IPS DF 19.7 (cell line): Measurements from ENCODE around the gene NEDD9.

Experiments used
- DNase-seq: peaks from one replicate; pipeline ENCODE4 v3.0.0-alpha.2; 2013; ENCODE audit warnings: low read depth, low spot score

The NEDD9 gene

GRCh38 chr6:11181478-11182136, 50.9 kb downstream of the NEDD9 start:
- no peak for DNase-seq

GRCh38 chr6:11179419-11180202, 52.9 kb downstream of the NEDD9 start:
- no peak for DNase-seq

GRCh38 chr6:11179088-11179418, 53.4 kb downstream of the NEDD9 start:
- no peak for DNase-seq

- no peak for DNase-seq
Measured at GRCh38 chr6:11177271-11177670, 55.2 kb downstream of the NEDD9 start.

- DNase-seq: no peak
Measured at GRCh38 chr6:11174242-11174611, 58.2 kb downstream of the NEDD9 start.

- DNase-seq: no peak
Measured at GRCh38 chr6:11172501-11173327, 59.8 kb downstream of the NEDD9 start.

- no peak for DNase-seq
Measured at GRCh38 chr6:11171952-11172351, 60.5 kb downstream of the NEDD9 start.

- DNase-seq: no peak
Measured at GRCh38 chr6:11168091-11168635, 64.3 kb downstream of the NEDD9 start.

GRCh38 chr6:11166948-11167347, 65.5 kb downstream of the NEDD9 start:
- DNase-seq: no peak

- DNase-seq: no peak
Measured at GRCh38 chr6:11164717-11165646, 67.5 kb downstream of the NEDD9 start.

- no peak for DNase-seq
Measured at GRCh38 chr6:11163932-11164331, 68.5 kb downstream of the NEDD9 start.

GRCh38 chr6:11162262-11162661, 70.2 kb downstream of the NEDD9 start:
- DNase-seq: no peak

- no peak for DNase-seq
Measured at GRCh38 chr6:11161031-11161956, 71.2 kb downstream of the NEDD9 start.

GRCh38 chr6:11160199-11160598, 72.3 kb downstream of the NEDD9 start:
- DNase-seq: no peak

GRCh38 chr6:11155589-11155988, 76.9 kb downstream of the NEDD9 start:
- no peak for DNase-seq

GRCh38 chr6:11153447-11153846, 79.0 kb downstream of the NEDD9 start:
- no peak for DNase-seq

- no peak for DNase-seq
Measured at GRCh38 chr6:11152581-11152980, 79.9 kb downstream of the NEDD9 start.

- DNase-seq: no peak
Measured at GRCh38 chr6:11151488-11151887, 81.0 kb downstream of the NEDD9 start.

- DNase-seq: no peak
Measured at GRCh38 chr6:11149551-11149950, 82.9 kb downstream of the NEDD9 start.
